Keratinocyte (primary cell): Measurements from ENCODE around the gene IL31.

Experiments used
- EZH2 ChIP-seq: IDR thresholded peaks from one replicate; pipeline ENCODE4 v1.6.1; 2012; ENCODE audit warnings: inconsistent platforms, mild to moderate bottlenecking, low read length, moderate library complexity
- TF ChIP-seq, protein P1 (sequence below), 3 experiments: IDR thresholded peaks in 1 of 3; conservative IDR thresholded peaks in 1 of 3; optimal IDR thresholded peaks in 1 of 3; 2 replicates in 2 of 3; 3 replicates in 1 of 3; pipeline versions ENCODE3 to v1.5.1; 2011; ENCODE audit warnings: low read length in 3 of 3, mild to moderate bottlenecking in 3 of 3, moderate library complexity in 2 of 3, control low read depth in 1 of 3, inconsistent platforms in 1 of 3; ENCODE audit not compliant: insufficient read depth in 2 of 3; ENCODE audit errors: extremely low read depth in 1 of 3

DNA sequence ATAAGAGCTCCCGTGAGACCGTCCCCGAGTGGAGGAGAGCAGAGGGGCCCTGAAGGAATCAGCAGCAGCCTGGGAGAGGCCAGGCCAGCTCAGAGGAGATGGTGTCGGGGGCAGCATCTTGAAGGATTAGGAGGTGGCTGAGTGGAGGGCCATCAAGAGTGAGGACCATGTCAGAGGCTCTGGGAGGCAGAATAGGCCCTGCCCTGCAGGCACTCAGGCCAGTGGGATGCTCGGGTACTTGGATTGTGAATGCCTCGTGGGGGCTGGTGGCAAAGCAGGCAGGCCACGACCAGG, 47.7 kb downstream of the IL31 start:
- TF ChIP-seq, protein P1, sequence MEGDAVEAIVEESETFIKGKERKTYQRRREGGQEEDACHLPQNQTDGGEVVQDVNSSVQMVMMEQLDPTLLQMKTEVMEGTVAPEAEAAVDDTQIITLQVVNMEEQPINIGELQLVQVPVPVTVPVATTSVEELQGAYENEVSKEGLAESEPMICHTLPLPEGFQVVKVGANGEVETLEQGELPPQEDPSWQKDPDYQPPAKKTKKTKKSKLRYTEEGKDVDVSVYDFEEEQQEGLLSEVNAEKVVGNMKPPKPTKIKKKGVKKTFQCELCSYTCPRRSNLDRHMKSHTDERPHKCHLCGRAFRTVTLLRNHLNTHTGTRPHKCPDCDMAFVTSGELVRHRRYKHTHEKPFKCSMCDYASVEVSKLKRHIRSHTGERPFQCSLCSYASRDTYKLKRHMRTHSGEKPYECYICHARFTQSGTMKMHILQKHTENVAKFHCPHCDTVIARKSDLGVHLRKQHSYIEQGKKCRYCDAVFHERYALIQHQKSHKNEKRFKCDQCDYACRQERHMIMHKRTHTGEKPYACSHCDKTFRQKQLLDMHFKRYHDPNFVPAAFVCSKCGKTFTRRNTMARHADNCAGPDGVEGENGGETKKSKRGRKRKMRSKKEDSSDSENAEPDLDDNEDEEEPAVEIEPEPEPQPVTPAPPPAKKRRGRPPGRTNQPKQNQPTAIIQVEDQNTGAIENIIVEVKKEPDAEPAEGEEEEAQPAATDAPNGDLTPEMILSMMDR (optimal IDR thresholded peaks at IDR 0.05 in 1 of 3, IDR thresholded peaks at IDR 0.05 in 1 of 3, conservative IDR thresholded peaks at IDR 0.05 in 1 of 3; ENCODE audit: extremely low read depth in 1 of 3, insufficient read depth in 2 of 3, low read length in 3 of 3) = no peak
- no peak for TF ChIP-seq EZH2
